ENCODE data around the gene GRID2. TPM values are rescaled to one million over a fixed set of nuclear protein-coding genes. Genes with fewer than 3 reads are reported as not detected.

GRID2 gene
- total and polyA plus RNA-seq, 8 donors: 0.39 TPM; not detected in 7

DNA sequence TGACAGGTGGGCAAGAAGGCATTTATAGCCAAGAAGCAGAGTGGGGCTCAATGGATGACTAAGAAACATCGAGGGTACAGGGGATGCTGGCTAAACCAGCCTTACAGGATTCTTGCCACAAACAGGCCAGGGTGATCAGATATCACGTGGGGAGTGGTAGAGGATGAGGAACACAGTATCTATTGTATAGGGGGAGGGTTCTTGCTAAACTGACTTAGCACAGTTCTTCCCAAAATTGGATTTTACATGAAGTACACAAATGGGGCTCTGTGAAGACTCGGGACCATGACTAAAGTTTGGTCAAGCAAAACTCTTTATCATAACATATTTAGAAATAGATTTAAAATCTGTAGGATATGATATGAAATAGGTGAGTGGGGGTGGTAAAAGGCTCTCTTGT is 1380.8 kb downstream of the GRID2 start:
- ATAC-seq: no peak
- Histone ChIP-seq H3K9me3 (no peaks in the 10 kb centered on the region), H3K4me3 (no peak overlapping the region), H3K27me3 (no peaks in the 10 kb centered on the region), H3K27ac (no peak overlapping the region), H3K36me3 (no peaks in the 10 kb centered on the region), H3K4me1 (no peaks in the 10 kb centered on the region)
- DNase-seq: no peak
- no peak for FAIRE-seq
- TF ChIP-seq CTCF (IDR thresholded peaks at IDR 0.05): no peak
- WGBS, 2 donors: 35 to 43% methylated on average over 3 of the region's 3 CpGs
- intact Hi-C loops (cut with DNase I): no loop called here

GRCh38 chr4:93687304-93687703 is 1383.5 kb downstream of the GRID2 start:
- Histone ChIP-seq H3K27ac (no peak overlapping the region), H3K9me3 (no peaks in the 10 kb centered on the region), H3K4me3 (no peak overlapping the region), H3K27me3 (no peaks in the 10 kb centered on the region), H3K36me3 (no peaks in the 10 kb centered on the region), H3K4me1 (no peaks in the 10 kb centered on the region)
- intact Hi-C loops (cut with DNase I): no loop called here
- DNase-seq (no peak), ATAC-seq (no peak), FAIRE-seq (no peak)
- TF ChIP-seq CTCF (IDR thresholded peaks at IDR 0.05): no peak

DNA sequence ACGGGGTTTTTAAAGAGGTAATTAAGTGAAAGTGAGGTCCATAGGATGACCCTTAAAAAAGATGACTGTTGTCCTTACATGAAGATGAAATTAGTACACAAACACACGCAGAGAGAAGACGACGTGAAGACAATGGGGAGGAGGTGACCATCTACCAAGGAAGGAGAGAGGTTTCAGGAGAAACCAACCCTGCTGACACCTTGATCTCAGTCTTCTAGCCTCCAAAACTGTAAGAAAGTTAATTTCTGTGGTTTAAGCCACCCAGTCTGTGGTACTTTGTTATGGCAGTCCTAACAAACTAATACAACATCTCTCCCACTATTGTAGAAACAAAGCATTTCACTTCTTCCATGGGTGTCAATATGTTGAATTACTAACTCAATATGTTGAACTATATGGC is 1385.2 kb downstream of the GRID2 start:
- TF ChIP-seq CTCF (IDR thresholded peaks at IDR 0.05): no peak
- Histone ChIP-seq H3K9me3 (no peaks in the 10 kb centered on the region), H3K36me3 (no peaks in the 10 kb centered on the region), H3K27ac (no peak overlapping the region), H3K4me1 (no peaks in the 10 kb centered on the region), H3K4me3 (no peak overlapping the region), H3K27me3 (no peaks in the 10 kb centered on the region)
- no peak for DNase-seq
- FAIRE-seq: no peak
- WGBS, 2 donors: 73 to 82% methylated on average over 4 of the region's 4 CpGs
- intact Hi-C loops (cut with DNase I): no loop called here
- no peak for ATAC-seq

DNA sequence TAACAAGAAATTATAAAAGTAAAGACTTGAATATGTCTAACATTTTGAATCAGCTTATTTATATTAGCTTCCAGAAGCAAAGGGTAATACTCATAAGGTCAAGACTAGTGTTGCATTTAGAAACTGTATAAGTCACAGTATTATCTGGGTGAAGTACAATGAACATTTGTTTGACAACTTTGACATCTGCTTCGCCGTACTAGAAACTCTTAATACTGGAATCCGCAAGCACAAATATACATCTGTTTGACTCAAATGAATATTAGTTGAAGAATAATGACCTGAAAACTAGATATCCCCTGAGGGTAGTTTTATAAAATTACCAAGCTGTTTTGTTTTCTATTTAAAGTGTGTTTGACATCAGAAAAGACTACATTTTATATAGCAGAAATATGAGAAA is 1389.4 kb downstream of the GRID2 start:
- Histone ChIP-seq H3K27ac (no peak overlapping the region), H3K4me1 (no peaks in the 10 kb centered on the region), H3K36me3 (no peaks in the 10 kb centered on the region), H3K27me3 (no peaks in the 10 kb centered on the region), H3K4me3 (no peak overlapping the region), H3K9me3 (no peaks in the 10 kb centered on the region)
- intact Hi-C loops (cut with DNase I): no loop called here
- DNase-seq (no peak), ATAC-seq (no peak), FAIRE-seq (no peak)
- TF ChIP-seq CTCF (IDR thresholded peaks at IDR 0.05): no peak
- 40 to 50% methylated on average over 3 of the region's 3 CpGs for WGBS, 2 donors

- no peaks in the 10 kb centered on the region for H3K9me3 ChIP-seq
- no peak overlapping the region for H3K27ac ChIP-seq
- no peak for FAIRE-seq
- 49 to 65% methylated on average over 1 of the region's 1 CpG for WGBS, 2 donors
- H3K27me3 ChIP-seq: no peaks in the 10 kb centered on the region
- no peaks in the 10 kb centered on the region for H3K36me3 ChIP-seq
- DNase-seq: no peak
- intact Hi-C loops (cut with DNase I): no loop called here
- no peak for ATAC-seq
- H3K4me1 ChIP-seq: no peaks in the 10 kb centered on the region
- no peak overlapping the region for H3K4me3 ChIP-seq
- no peak for TF ChIP-seq CTCF (IDR thresholded peaks at IDR 0.05)
Observed at GRCh38 chr4:93698686-93699085, 1394.9 kb downstream of the GRID2 start.
